Activated T-helper 1 cell treated with anti-CD3 and anti-CD28 coated beads, Interleukin-12 subunit alpha, Interleukin-12 subunit beta, Interleukin-2, Interleukin-4 antibody, amounts not matched to agents 30 ng/mL and 10 ng/mL and 1 ng/mL, durations not matched to agents 14 hours and 24 hours and 36 hours (primary cell): Measurements from ENCODE around the gene LETM1. TPM values are rescaled to one million over a fixed set of nuclear protein-coding genes. Genes with fewer than 3 reads are reported as not detected.

ENCODE experiments used
- DNase-seq: peaks from one replicate; pipeline ENCODE4 v3.0.0; 2021; ENCODE audit warnings: low spot score
- H3K27ac Mint-ChIP-seq: one replicate; pipeline ENCODE4 v1.8.0; 2021; ENCODE audit warnings: mild to moderate bottlenecking, mixed read lengths
- H3K27me3 Mint-ChIP-seq: one replicate; pipeline ENCODE4 v1.8.0; 2022; ENCODE audit warnings: mild to moderate bottlenecking, moderate library complexity, mixed read lengths; ENCODE audit not compliant: insufficient read depth
- H3K36me3 Mint-ChIP-seq: one replicate; pipeline ENCODE4 v1.8.0; 2021; ENCODE audit warnings: low read depth, mixed read lengths
- H3K4me1 Mint-ChIP-seq: one replicate; pipeline ENCODE4 v1.8.0; 2021; ENCODE audit warnings: low read depth, mixed read lengths
- H3K4me3 Mint-ChIP-seq: one replicate; pipeline ENCODE4 v1.8.0; 2021; ENCODE audit warnings: mild to moderate bottlenecking, moderate library complexity, mixed read lengths
- H3K9me3 Mint-ChIP-seq: one replicate; pipeline ENCODE4 v1.8.0; 2021; ENCODE audit warnings: mixed read lengths
- intact Hi-C: fragments of 100-400 bp; cut with micrococcal nuclease; formaldehyde crosslinking; loops from one replicate; pipeline ENCODE4 v1.15.1; 2024
- total RNA-seq: library from RNA; stranded (reverse); gene quantifications from 2 replicates; pipeline ENCODE4 v1.2.3, GENCODE V29; 2022

Gene LETM1
- total RNA-seq, 1 donor from 2014 or later: 101 TPM

- no peak for DNase-seq
- Mint-ChIP-seq H3K9me3 (no peaks in the 10 kb centered on the region), H3K4me3 (no peak overlapping the region), H3K27ac (no peak overlapping the region), H3K4me1 (no peaks in the 10 kb centered on the region), H3K36me3 (peaks cover 15% of the 10 kb centered on the region), H3K27me3 (no peaks in the 10 kb centered on the region)
- intact Hi-C loops: no loop called here
Observed at GRCh38 chr4:1814453-1814852, 41.5 kb downstream of the LETM1 start.

GRCh38 chr4:1813915-1814314 is 42.0 kb downstream of the LETM1 start:
- no peak overlapping the region for H3K4me3 Mint-ChIP-seq
- intact Hi-C loops: no loop called here
- no peak overlapping the region for H3K27ac Mint-ChIP-seq

DNA sequence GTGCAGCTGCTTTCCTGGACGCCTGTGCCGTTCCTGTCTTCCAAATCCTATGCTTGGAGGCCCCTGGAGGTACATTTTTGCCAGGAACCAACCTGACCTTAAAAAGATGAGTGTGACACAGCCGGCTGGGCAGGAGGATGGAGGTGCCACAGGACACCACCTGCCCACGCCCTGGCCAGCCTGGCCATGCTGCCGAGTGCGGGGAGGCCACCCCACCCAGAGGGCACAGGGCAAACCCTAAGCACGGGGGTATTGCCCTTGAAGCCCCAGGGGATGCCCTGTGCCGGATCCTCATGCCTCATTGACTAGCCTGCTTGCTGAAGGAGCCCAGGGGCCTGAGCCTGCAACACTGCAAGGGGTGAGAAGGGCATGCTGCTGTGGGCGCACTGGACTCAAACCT is 42.7 kb downstream of the LETM1 start:
- no peak for DNase-seq
- Mint-ChIP-seq H3K36me3 (peaks cover 11% of the 10 kb centered on the region), H3K9me3 (no peaks in the 10 kb centered on the region), H3K4me1 (no peaks in the 10 kb centered on the region), H3K4me3 (no peak overlapping the region), H3K27ac (no peak overlapping the region), H3K27me3 (no peaks in the 10 kb centered on the region)
- intact Hi-C loops: no loop called here

More at GRCh38 chr4:1813915-1814314, 42.0 kb downstream of the LETM1 start:
- Mint-ChIP-seq H3K27me3 (no peaks in the 10 kb centered on the region), H3K4me1 (no peaks in the 10 kb centered on the region), H3K9me3 (no peaks in the 10 kb centered on the region), H3K36me3 (peaks cover 11% of the 10 kb centered on the region)
- no peak for DNase-seq

DNA sequence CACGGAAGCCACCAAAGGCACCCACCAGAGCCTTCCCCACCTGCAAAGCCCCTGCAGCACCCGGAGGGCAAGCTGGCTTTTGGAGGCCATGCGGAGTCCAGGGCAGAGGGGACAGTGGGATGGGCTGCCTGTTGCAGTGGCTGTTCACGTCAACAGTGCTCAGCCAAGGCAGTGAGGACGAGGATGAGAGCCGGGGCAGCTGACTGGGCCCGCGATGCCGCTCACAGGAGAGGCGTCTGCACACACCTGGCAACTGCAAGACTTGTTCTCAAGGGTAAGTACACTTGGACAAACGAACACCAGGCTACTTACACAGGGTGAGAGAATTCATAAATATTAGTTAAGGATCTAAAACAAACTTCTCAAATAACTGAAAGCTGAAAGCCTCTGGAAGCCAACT is 43.2 kb downstream of the LETM1 start:
- H3K27ac Mint-ChIP-seq: no peak overlapping the region
- no peaks in the 10 kb centered on the region for H3K27me3 Mint-ChIP-seq
- peaks cover 11% of the 10 kb centered on the region for H3K36me3 Mint-ChIP-seq
- no peaks in the 10 kb centered on the region for H3K9me3 Mint-ChIP-seq
- DNase-seq: no peak
- no peaks in the 10 kb centered on the region for H3K4me1 Mint-ChIP-seq
- intact Hi-C loops: no loop called here
- H3K4me3 Mint-ChIP-seq: no peak overlapping the region

DNA sequence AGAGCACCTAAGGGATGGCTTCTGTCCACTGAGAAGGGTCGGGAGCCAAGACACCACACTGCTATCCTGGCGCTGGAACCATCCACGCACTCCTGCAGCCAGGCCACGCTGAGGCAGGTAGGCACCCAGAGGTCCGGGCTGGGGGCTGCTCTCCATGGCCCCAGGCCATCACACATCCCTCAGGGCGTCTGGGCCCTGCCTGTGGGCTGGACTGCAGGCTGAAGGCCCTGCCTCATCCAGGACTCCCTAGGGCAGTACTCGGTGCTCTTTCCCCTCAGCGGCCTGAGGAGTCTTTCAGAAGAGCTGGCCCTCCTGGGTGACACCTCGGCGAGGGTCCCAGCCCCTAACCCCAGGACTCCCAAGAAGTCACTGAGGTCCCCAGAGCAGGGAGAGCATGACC is 45.2 kb downstream of the LETM1 start:
- H3K4me1 Mint-ChIP-seq: no peaks in the 10 kb centered on the region
- intact Hi-C loops: loop anchor here (1.0 kb wide), 2 partner anchors 62 to 89 kb away; no protein-coding TSS in a partner anchor

DNA sequence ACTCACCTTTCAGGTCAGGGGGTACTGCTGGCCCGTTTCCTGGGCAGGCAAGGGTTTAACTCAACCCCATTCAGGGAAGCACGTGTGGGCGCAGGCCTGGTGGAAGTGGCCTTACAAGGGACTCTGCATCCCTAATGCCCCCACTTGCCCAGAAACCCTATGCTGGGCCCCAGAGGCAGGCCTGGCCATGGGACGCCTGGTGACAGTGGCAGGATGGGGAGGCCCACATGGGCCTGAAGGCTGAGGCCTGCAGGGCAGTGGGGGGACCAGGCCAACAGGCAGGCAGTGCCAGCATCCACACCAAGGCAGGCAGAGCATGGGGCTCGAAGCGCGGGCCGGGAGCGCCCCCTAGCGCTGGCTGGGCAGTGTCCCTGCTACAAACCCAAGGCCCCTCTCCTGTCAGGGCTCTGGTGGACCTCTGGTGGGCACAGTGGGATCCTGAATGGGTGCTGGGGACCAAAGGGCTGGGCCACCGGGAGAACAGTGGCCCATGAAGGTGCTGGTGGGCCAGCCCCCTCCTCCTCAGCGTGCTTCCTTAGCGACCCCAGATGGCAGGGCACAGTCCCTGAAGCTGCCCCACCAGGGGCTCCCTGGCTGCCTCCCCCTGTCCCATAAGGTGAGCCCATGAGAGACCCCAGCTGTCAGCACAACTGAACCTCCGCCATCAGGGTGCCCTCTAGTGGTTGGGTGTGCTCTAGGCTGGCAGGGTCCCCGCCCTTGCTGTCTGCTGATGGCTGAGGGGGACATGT is 46.0 kb downstream of the LETM1 start:
- H3K4me3 Mint-ChIP-seq: no peak overlapping the region
- no peaks in the 10 kb centered on the region for H3K27me3 Mint-ChIP-seq
- H3K9me3 Mint-ChIP-seq: no peaks in the 10 kb centered on the region
- H3K4me1 Mint-ChIP-seq: no peaks in the 10 kb centered on the region
- no peak overlapping the region for H3K27ac Mint-ChIP-seq
- intact Hi-C loops: loop anchor here (1.0 kb wide), 2 partner anchors 62 to 89 kb away; no protein-coding TSS in a partner anchor
- peak; percentile 57 for DNase-seq
- H3K36me3 Mint-ChIP-seq: peaks cover 10% of the 10 kb centered on the region

More for the DNA sequence above, 45.2 kb downstream of the LETM1 start:
- H3K9me3 Mint-ChIP-seq: no peaks in the 10 kb centered on the region
- no peak overlapping the region for H3K4me3 Mint-ChIP-seq
- peaks cover 10% of the 10 kb centered on the region for H3K36me3 Mint-ChIP-seq
- no peaks in the 10 kb centered on the region for H3K27me3 Mint-ChIP-seq
- no peak for DNase-seq
- H3K27ac Mint-ChIP-seq: no peak overlapping the region

- Mint-ChIP-seq H3K27me3 (no peaks in the 10 kb centered on the region), H3K4me1 (no peaks in the 10 kb centered on the region), H3K27ac (no peak overlapping the region)
Observed at GRCh38 chr4:1808851-1809753, 46.9 kb downstream of the LETM1 start.

DNA sequence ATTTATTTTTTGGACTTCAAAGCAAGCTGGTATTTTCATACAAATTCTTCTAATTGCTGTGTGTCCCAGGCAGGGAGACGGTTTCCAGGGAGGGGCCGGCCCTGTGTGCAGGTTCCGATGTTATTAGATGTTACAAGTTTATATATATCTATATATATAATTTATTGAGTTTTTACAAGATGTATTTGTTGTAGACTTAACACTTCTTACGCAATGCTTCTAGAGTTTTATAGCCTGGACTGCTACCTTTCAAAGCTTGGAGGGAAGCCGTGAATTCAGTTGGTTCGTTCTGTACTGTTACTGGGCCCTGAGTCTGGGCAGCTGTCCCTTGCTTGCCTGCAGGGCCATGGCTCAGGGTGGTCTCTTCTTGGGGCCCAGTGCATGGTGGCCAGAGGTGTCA is 47.6 kb downstream of the LETM1 start:
- peaks cover 3% of the 10 kb centered on the region for H3K36me3 Mint-ChIP-seq
- no peak overlapping the region for H3K27ac Mint-ChIP-seq
- H3K27me3 Mint-ChIP-seq: no peaks in the 10 kb centered on the region
- intact Hi-C loops: no loop called here
- H3K9me3 Mint-ChIP-seq: no peaks in the 10 kb centered on the region
- no peak overlapping the region for H3K4me3 Mint-ChIP-seq
- DNase-seq: no peak
- H3K4me1 Mint-ChIP-seq: no peaks in the 10 kb centered on the region

More at GRCh38 chr4:1808851-1809753, 46.9 kb downstream of the LETM1 start:
- intact Hi-C loops: no loop called here
- Mint-ChIP-seq H3K4me3 (no peak overlapping the region), H3K9me3 (no peaks in the 10 kb centered on the region), H3K36me3 (peaks cover 4% of the 10 kb centered on the region)
- DNase-seq: no peak

GRCh38 chr4:1807332-1807777 is 48.6 kb downstream of the LETM1 start:
- Mint-ChIP-seq H3K27me3 (no peaks in the 10 kb centered on the region), H3K4me1 (no peaks in the 10 kb centered on the region), H3K9me3 (no peaks in the 10 kb centered on the region), H3K4me3 (no peak overlapping the region), H3K27ac (no peak overlapping the region), H3K36me3 (peaks cover under 1% of the 10 kb centered on the region)
- intact Hi-C loops: no loop called here
- DNase-seq: no peak

- no peak for DNase-seq
- H3K4me1 Mint-ChIP-seq: no peaks in the 10 kb centered on the region
- H3K27me3 Mint-ChIP-seq: no peaks in the 10 kb centered on the region
Observed at GRCh38 chr4:1806596-1807331, 49.2 kb downstream of the LETM1 start.

DNA sequence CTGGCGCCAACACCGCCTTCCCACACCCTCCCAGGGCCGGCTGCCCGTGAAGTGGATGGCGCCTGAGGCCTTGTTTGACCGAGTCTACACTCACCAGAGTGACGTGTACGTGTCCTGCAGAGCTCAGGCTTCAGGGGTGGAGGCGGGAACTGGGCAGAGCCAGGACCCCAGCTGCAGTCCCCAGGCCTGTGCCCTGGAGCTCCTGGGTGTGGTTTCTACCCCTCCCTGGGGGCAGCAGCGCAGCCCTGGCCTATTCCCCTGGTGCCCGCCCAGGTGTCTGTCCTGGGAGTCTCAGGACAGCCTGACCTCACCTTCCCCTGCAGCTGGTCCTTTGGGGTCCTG is 49.8 kb downstream of the LETM1 start:
- H3K27ac Mint-ChIP-seq: no peak overlapping the region
- H3K9me3 Mint-ChIP-seq: no peaks in the 10 kb centered on the region
- H3K27me3 Mint-ChIP-seq: no peaks in the 10 kb centered on the region
- intact Hi-C loops: no loop called here
- H3K36me3 Mint-ChIP-seq: no peaks in the 10 kb centered on the region
- H3K4me1 Mint-ChIP-seq: no peaks in the 10 kb centered on the region
- DNase-seq: no peak
- H3K4me3 Mint-ChIP-seq: no peak overlapping the region

More at GRCh38 chr4:1806596-1807331, 49.2 kb downstream of the LETM1 start:
- Mint-ChIP-seq H3K27ac (no peak overlapping the region), H3K4me3 (no peak overlapping the region), H3K9me3 (no peaks in the 10 kb centered on the region), H3K36me3 (no peaks in the 10 kb centered on the region)
- intact Hi-C loops: no loop called here

DNA sequence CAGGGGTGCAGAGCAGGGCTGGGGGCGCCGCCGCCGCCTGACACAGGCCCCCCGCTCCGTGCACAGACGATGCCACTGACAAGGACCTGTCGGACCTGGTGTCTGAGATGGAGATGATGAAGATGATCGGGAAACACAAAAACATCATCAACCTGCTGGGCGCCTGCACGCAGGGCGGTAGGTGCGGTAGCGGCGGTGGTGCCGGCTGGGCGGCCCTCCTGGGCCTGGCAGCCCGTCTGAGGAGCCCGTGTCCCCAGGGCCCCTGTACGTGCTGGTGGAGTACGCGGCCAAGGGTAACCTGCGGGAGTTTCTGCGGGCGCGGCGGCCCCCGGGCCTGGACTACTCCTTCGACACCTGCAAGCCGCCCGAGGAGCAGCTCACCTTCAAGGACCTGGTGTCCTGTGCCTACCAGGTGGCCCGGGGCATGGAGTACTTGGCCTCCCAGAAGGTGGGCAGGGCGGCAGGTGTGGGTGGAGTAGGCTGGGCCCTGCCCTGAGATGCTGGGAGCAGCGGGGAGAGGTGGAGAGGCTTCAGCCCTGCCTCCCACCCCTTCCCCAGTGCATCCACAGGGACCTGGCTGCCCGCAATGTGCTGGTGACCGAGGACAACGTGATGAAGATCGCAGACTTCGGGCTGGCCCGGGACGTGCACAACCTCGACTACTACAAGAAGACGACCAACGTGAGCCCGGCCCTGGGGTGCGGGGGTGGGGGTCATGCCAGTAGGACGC is 50.3 kb downstream of the LETM1 start:
- DNase-seq: no peak
- Mint-ChIP-seq H3K4me1 (no peaks in the 10 kb centered on the region), H3K27me3 (no peaks in the 10 kb centered on the region), H3K4me3 (no peak overlapping the region), H3K27ac (no peak overlapping the region), H3K9me3 (no peaks in the 10 kb centered on the region), H3K36me3 (no peaks in the 10 kb centered on the region)
- intact Hi-C loops: no loop called here
